Nephron (organoid): ENCODE data around the gene POU6F2.

ENCODE experiments used
- H3K27ac Mint-ChIP-seq, 3 experiments: 2 replicates each; pipeline ENCODE4 v1.8.0; 2020; ENCODE audit warnings: mixed read lengths in 3 of 3, mild to moderate bottlenecking in 2 of 3, moderate library complexity in 1 of 3
- H3K27me3 Mint-ChIP-seq: 2 replicates; pipeline ENCODE4 v1.8.0; 2021; ENCODE audit warnings: low read depth, mild to moderate bottlenecking, moderate library complexity, mixed read lengths
- H3K36me3 Mint-ChIP-seq: 2 replicates; pipeline ENCODE4 v1.8.0; 2020; ENCODE audit warnings: low read depth, mixed read lengths
- H3K4me1 Mint-ChIP-seq: 2 replicates; pipeline ENCODE4 v1.8.0; 2020; ENCODE audit warnings: mixed read lengths
- H3K4me3 Mint-ChIP-seq, 3 experiments: 2 replicates each; pipeline ENCODE4 v1.8.0; 2020; ENCODE audit warnings: mild to moderate bottlenecking in 3 of 3, mixed read lengths in 3 of 3, moderate library complexity in 2 of 3
- H3K9me3 Mint-ChIP-seq: 2 replicates; pipeline ENCODE4 v1.8.0; 2020; ENCODE audit warnings: mixed read lengths
- CTCF ChIP-seq, 3 experiments: fragments of 200-600 bp; sonication (generic); IDR thresholded peaks; one replicate each; pipeline ENCODE4 v1.5.0; 2021; ENCODE audit warnings: antibody characterized with exemption in 3 of 3; ENCODE audit not compliant: unreplicated experiment in 3 of 3

POU6F2 gene

DNA sequence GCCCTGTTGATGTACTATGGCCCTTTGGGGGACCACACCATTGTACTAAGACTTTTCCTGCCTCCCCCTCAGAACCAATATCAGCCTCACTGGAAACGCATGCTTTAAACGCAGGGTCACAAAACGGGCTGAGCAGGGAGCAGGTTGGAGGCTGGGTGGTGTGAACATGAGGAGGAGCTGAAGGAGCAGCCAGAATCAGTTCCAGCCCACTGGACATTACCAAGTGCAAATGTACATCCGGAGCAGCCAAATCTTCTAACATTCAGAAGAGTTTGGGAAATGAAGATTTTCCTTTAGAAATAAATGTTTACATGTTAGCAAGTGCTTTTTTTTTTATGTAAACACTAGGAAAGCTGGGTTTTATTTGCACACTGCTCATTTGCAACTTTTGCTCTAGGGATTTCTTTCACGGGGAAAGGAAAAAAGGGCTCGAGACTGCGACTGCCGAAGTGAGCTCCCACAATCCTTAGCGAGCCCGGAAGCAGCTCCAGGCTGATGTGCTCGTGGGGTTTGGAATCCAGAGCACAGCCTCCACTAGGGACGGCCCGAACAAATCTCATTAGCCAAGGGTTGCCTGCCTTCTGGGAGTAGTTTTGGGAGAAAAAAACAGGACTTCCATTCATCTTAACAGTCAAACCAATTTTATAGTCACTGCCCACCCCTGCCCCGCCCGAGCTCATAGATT lies 480.5 kb downstream of the POU6F2 start:
- TF ChIP-seq CTCF (IDR thresholded peaks at IDR 0.05; ENCODE audit: unreplicated experiment in 3 of 3): no peak
- no peaks in the 10 kb centered on the region for H3K36me3 Mint-ChIP-seq
- H3K4me1 Mint-ChIP-seq: peaks cover 26% of the 10 kb centered on the region
- H3K9me3 Mint-ChIP-seq: no peaks in the 10 kb centered on the region
- no peaks in the 10 kb centered on the region for H3K27me3 Mint-ChIP-seq
- H3K27ac Mint-ChIP-seq: no peak overlapping the region
- no peak overlapping the region for H3K4me3 Mint-ChIP-seq

- no peaks in the 10 kb centered on the region for H3K27me3 Mint-ChIP-seq
- peaks cover 25% of the 10 kb centered on the region for H3K4me1 Mint-ChIP-seq
- no peak for TF ChIP-seq CTCF (IDR thresholded peaks at IDR 0.05; ENCODE audit: unreplicated experiment in 3 of 3)
- H3K4me3 Mint-ChIP-seq: no peak overlapping the region
- H3K36me3 Mint-ChIP-seq: no peaks in the 10 kb centered on the region
- H3K27ac Mint-ChIP-seq: peak overlapping the region in 2 of 3 experiments; percentile 3 to 73
- H3K9me3 Mint-ChIP-seq: no peaks in the 10 kb centered on the region
These were observed 481.9 kb downstream of the POU6F2 start for GRCh38 chr7:39459636-39460035.

- no peaks in the 10 kb centered on the region for H3K27me3 Mint-ChIP-seq
- TF ChIP-seq CTCF (IDR thresholded peaks at IDR 0.05; ENCODE audit: unreplicated experiment in 3 of 3): no peak
These were observed 482.8 kb downstream of the POU6F2 start for GRCh38 chr7:39460486-39460885.

GRCh38 chr7:39461263-39461820 lies 483.6 kb downstream of the POU6F2 start:
- Mint-ChIP-seq H3K4me1 (peaks cover 32% of the 10 kb centered on the region), H3K4me3 (no peak overlapping the region), H3K9me3 (no peaks in the 10 kb centered on the region), H3K36me3 (no peaks in the 10 kb centered on the region), H3K27me3 (no peaks in the 10 kb centered on the region), H3K27ac (peak overlapping the region; percentile 9 to 73 (median 36))
- TF ChIP-seq CTCF (IDR thresholded peaks at IDR 0.05; ENCODE audit: unreplicated experiment in 3 of 3): no peak

More at GRCh38 chr7:39460486-39460885, 482.8 kb downstream of the POU6F2 start:
- Mint-ChIP-seq H3K4me3 (no peak overlapping the region), H3K36me3 (no peaks in the 10 kb centered on the region), H3K9me3 (no peaks in the 10 kb centered on the region), H3K27ac (peak overlapping the region in 1 of 3 experiments; percentile 69), H3K4me1 (peaks cover 32% of the 10 kb centered on the region)

GRCh38 chr7:39463252-39463651 lies 485.5 kb downstream of the POU6F2 start:
- Mint-ChIP-seq H3K27me3 (no peaks in the 10 kb centered on the region), H3K4me1 (peaks cover 32% of the 10 kb centered on the region), H3K27ac (peak overlapping the region in 1 of 3 experiments; percentile 3), H3K4me3 (no peak overlapping the region), H3K9me3 (no peaks in the 10 kb centered on the region), H3K36me3 (no peaks in the 10 kb centered on the region)
- no peak for TF ChIP-seq CTCF (IDR thresholded peaks at IDR 0.05; ENCODE audit: unreplicated experiment in 3 of 3)
